Measurements from ENCODE around the gene CAPG.

- TF ChIP-seq CTCF (conservative IDR thresholded peaks at IDR 0.05; ENCODE audit: low read depth, low read length) = no peak
- no peak for TF ChIP-seq USF2 (IDR thresholded peaks at IDR 0.05; ENCODE audit: low read depth, low read length)
- TF ChIP-seq POLR2A (IDR thresholded peaks at IDR 0.05; ENCODE audit: low read depth, low read length) = no peak
- no peak for TF ChIP-seq BHLHE40 (IDR thresholded peaks at IDR 0.05; ENCODE audit: low read depth, low read length)
Measured at GRCh38 chr2:85394261-85394681, 15.9 kb downstream of the CAPG start.

Data from IMR-90 (cell line).